ENCODE measurements around the gene TYRO3. TPM values are rescaled to one million over a fixed set of nuclear protein-coding genes. Genes with fewer than 3 reads are reported as not detected.

Gene TYRO3
- 17.3 TPM for total RNA-seq
- long read RNA-seq, full-length matches to known transcripts, result 15 of 29 reads
- long read RNA-seq, partial matches to known transcripts, result 12 of 29 reads
- long read RNA-seq, other reads (novel, unspliced or antisense), result 2 of 29 reads

- intact Hi-C loops (cut with DNase I), result no loop called here
- Histone ChIP-seq H3K27me3 (ENCODE audit: low read depth) (peaks cover 8% of the 10 kb centered on the region), H3K4me3 (peak within 1 kb of the TSS; percentile 61), H3K4me1 (peaks cover 39% of the 10 kb centered on the region), H3K27ac (peak within 1 kb of the TSS; percentile 56), H3K9me3 (no peaks in the 10 kb centered on the region), H3K36me3 (no peaks in the 10 kb centered on the region)
- ATAC-seq, result peak; percentile 49 to 70
- peak; percentile 70 for DNase-seq
- TF ChIP-seq CTCF (IDR thresholded peaks at IDR 0.05), result no peak
These were observed at the start of gene TYRO3 for GRCh38 chr15:41558400-41559238. TYRO3 (plus strand) TSS chr15:41559212; CDS start chr15:41559258, 46 bp downstream.

- H3K4me3 ChIP-seq, result no peak overlapping the region
- no peaks in the 10 kb centered on the region for H3K36me3 ChIP-seq
- H3K27ac ChIP-seq, result no peak overlapping the region
- no peak for TF ChIP-seq CTCF (IDR thresholded peaks at IDR 0.05)
- DNase-seq, result no peak
- no peak for ATAC-seq
- no peaks in the 10 kb centered on the region for H3K9me3 ChIP-seq
- intact Hi-C loops (cut with DNase I), result no loop called here
- H3K4me1 ChIP-seq, result peaks cover 30% of the 10 kb centered on the region
- peaks cover 36% of the 10 kb centered on the region for H3K27me3 ChIP-seq (ENCODE audit: low read depth)
These were observed 48.3 kb upstream of the TYRO3 start for GRCh38 chr15:41510728-41511127.

GRCh38 chr15:41511331-41511898, 47.6 kb upstream of the TYRO3 start:
- DNase-seq (no peak), ATAC-seq (peak; percentile 23 to 27)
- Histone ChIP-seq H3K27me3 (ENCODE audit: low read depth) (peaks cover 36% of the 10 kb centered on the region), H3K4me1 (peaks cover 30% of the 10 kb centered on the region), H3K9me3 (no peaks in the 10 kb centered on the region), H3K4me3 (peak overlapping the region; percentile 56), H3K27ac (no peak overlapping the region), H3K36me3 (no peaks in the 10 kb centered on the region)
- no peak for TF ChIP-seq CTCF (IDR thresholded peaks at IDR 0.05)
- intact Hi-C loops (cut with DNase I), result no loop called here

GRCh38 chr15:41511899-41512369, 47.1 kb upstream of the TYRO3 start:
- Histone ChIP-seq H3K9me3 (no peaks in the 10 kb centered on the region), H3K4me3 (peak overlapping the region; percentile 56), H3K27me3 (ENCODE audit: low read depth) (peaks cover 36% of the 10 kb centered on the region), H3K27ac (no peak overlapping the region), H3K36me3 (no peaks in the 10 kb centered on the region), H3K4me1 (peaks cover 30% of the 10 kb centered on the region)
- no peak for TF ChIP-seq CTCF (IDR thresholded peaks at IDR 0.05)
- ATAC-seq, result peak; percentile 7 to 35
- intact Hi-C loops (cut with DNase I), result no loop called here
- DNase-seq, result no peak

GRCh38 chr15:41512512-41512939, 46.5 kb upstream of the TYRO3 start:
- peak; percentile 15 to 34 for ATAC-seq
- H3K4me1 ChIP-seq, result peaks cover 30% of the 10 kb centered on the region
- no peaks in the 10 kb centered on the region for H3K36me3 ChIP-seq
- H3K27me3 ChIP-seq (ENCODE audit: low read depth), result peaks cover 36% of the 10 kb centered on the region
- DNase-seq, result no peak
- intact Hi-C loops (cut with DNase I), result no loop called here
- H3K27ac ChIP-seq, result peak overlapping the region; percentile 51
- TF ChIP-seq CTCF (IDR thresholded peaks at IDR 0.05), result no peak
- peak overlapping the region; percentile 56 for H3K4me3 ChIP-seq
- no peaks in the 10 kb centered on the region for H3K9me3 ChIP-seq
